K562 (cell line): ENCODE data around the gene SAMD14. TPM values are rescaled to one million over a fixed set of nuclear protein-coding genes. Genes with fewer than 3 reads are reported as not detected.

Experiments used
- BHLHE40 ChIP-seq: IDR thresholded peaks from 2 replicates; pipeline ENCODE4 v1.6.1; 2011; ENCODE audit warnings: low read length, improper control_type of control experiment
- CREB1 ChIP-seq, 2 experiments: sonication (generic) in 1 of 2; formaldehyde crosslinking in 1 of 2; IDR thresholded peaks; 2 replicates each; pipeline versions ENCODE4 v1.6.1 to v1.8.0; 2012 to 2022; ENCODE audit warnings: inconsistent platforms in 1 of 2, mild to moderate bottlenecking in 1 of 2, missing genetic modification reagents in 1 of 2, moderate library complexity in 1 of 2
- EGR1 ChIP-seq: fragments of 450-650 bp; conservative IDR thresholded peaks from 2 replicates; pipeline ENCODE4 v1.6.1; 2017; ENCODE audit warnings: mild to moderate bottlenecking
- EP400 ChIP-seq: fragments of 450-650 bp; IDR thresholded peaks from 2 replicates; pipeline ENCODE4 v1.6.1; 2017; ENCODE audit warnings: antibody characterized with exemption, mild to moderate bottlenecking, moderate library complexity
- JUNB ChIP-seq: fragments of 450-650 bp; formaldehyde crosslinking; conservative IDR thresholded peaks from 2 replicates; pipeline ENCODE4 v1.4.0; 2020; ENCODE audit warnings: mild to moderate bottlenecking
- MAX ChIP-seq: sonication (generic); formaldehyde crosslinking; IDR thresholded peaks from 2 replicates; pipeline ENCODE4 v1.9.0; 2022; ENCODE audit warnings: mild to moderate bottlenecking, missing genetic modification reagents
- POLR2G ChIP-seq: fragments of 200-400 bp; formaldehyde crosslinking; IDR thresholded peaks from 2 replicates; pipeline ENCODE4 v1.6.1; 2017; ENCODE audit warnings: low read depth, mild to moderate bottlenecking, antibody characterized with exemption, low read length, moderate library complexity
- PRDM10 ChIP-seq: fragments of 450-650 bp; IDR thresholded peaks from 2 replicates; pipeline ENCODE4 v1.6.1; 2018; ENCODE audit not compliant: partially characterized antibody
- SIN3A ChIP-seq, 2 experiments: fragments of 150-350 bp in 1 of 2; IDR thresholded peaks; 2 replicates each; pipeline ENCODE4 v1.6.1; 2011 to 2016; ENCODE audit warnings: borderline replicate concordance in 2 of 2, low read depth in 2 of 2, low read length in 2 of 2, mild to moderate bottlenecking in 2 of 2, moderate library complexity in 2 of 2; ENCODE audit not compliant: control insufficient read depth in 1 of 2
- SMARCC2 ChIP-seq: fragments of 450-650 bp; IDR thresholded peaks from 2 replicates; pipeline ENCODE4 v1.6.1; 2017; ENCODE audit warnings: antibody characterized with exemption, moderate library complexity, mild to moderate bottlenecking, low read depth
- SP1 ChIP-seq: sonication (generic); formaldehyde crosslinking; IDR thresholded peaks from 2 replicates; pipeline ENCODE4 v1.8.1; 2022; ENCODE audit warnings: mild to moderate bottlenecking, missing genetic modification reagents
- TEAD1 ChIP-seq, 2 experiments: fragments of 450-650 bp in 1 of 2; sonication (generic) in 1 of 2; formaldehyde crosslinking; IDR thresholded peaks; 2 replicates each; pipeline versions ENCODE4 v1.4.0 to v1.8.0; 2020 to 2022; ENCODE audit warnings: mild to moderate bottlenecking in 2 of 2, missing genetic modification reagents in 1 of 2
- TEAD2 ChIP-seq: fragments of 450-650 bp; IDR thresholded peaks from 2 replicates; pipeline ENCODE4 v1.6.1; 2016; ENCODE audit warnings: missing genetic modification characterization, control low read depth, missing compliant biosample characterization
- TFAP4 ChIP-seq: sonication (generic); formaldehyde crosslinking; IDR thresholded peaks from 2 replicates; pipeline ENCODE4 v1.8.0; 2022; ENCODE audit warnings: missing genetic modification reagents, mild to moderate bottlenecking, moderate library complexity, borderline replicate concordance
- USF1 ChIP-seq: sonication (generic); formaldehyde crosslinking; IDR thresholded peaks from 2 replicates; pipeline ENCODE4 v1.9.0; 2022; ENCODE audit warnings: mild to moderate bottlenecking, missing genetic modification reagents
- YY1 ChIP-seq, 3 experiments: IDR thresholded peaks; 2 replicates each; pipeline ENCODE4 v1.6.1; 2011; ENCODE audit warnings: low read length in 2 of 3, mild to moderate bottlenecking in 2 of 3, moderate library complexity in 2 of 3, borderline replicate concordance in 1 of 3, control low read depth in 1 of 3, low read depth in 1 of 3; ENCODE audit not compliant: insufficient read depth in 3 of 3, insufficient replicate concordance in 2 of 3, control insufficient read depth in 1 of 3, insufficient read length in 1 of 3; ENCODE audit errors: extremely low read depth in 1 of 3
- ZNF121 ChIP-seq: sonication (generic); formaldehyde crosslinking; conservative IDR thresholded peaks from 2 replicates; pipeline ENCODE4 v1.8.0; 2022; ENCODE audit warnings: missing genetic modification reagents
- ZNF197 ChIP-seq: fragments of 200-800 bp; sonication (Bioruptor generic); IDR thresholded peaks from 2 replicates; pipeline ENCODE4 v1.6.1; 2016; ENCODE audit warnings: low read depth, missing genetic modification characterization, missing compliant biosample characterization
- polyA plus RNA-seq, 8 experiments: library from polyadenylated mRNA; depleted of rRNA in 4 of 8; stranded (reverse) in 5 of 8; unstranded in 3 of 8; fragments of >200 nt; fragmentation: Nextera tagmentation in 2 of 8; fragmentation: Illumina TruSeq in 1 of 8; extraction: Ambion mirVana in 2 of 8; extraction: Trizol in 1 of 8; gene quantifications; 2 replicates each; pipeline versions ENCODE4 v1.2.1 to v1.2.3, GENCODE V29; 2011 to 2014; ENCODE audit warnings: inconsistent platforms in 1 of 8, missing spikeins in 1 of 8
- total RNA-seq, 7 experiments: library from RNA; depleted of rRNA in 6 of 7; stranded (reverse); fragments of >200 nt in 6 of 7; fragmentation: Illumina TruSeq in 2 of 7; extraction: Trizol in 2 of 7; gene quantifications; 2 replicates each; pipeline versions ENCODE4 v1.2.1 to v1.2.3, GENCODE V29; 2011 to 2021; ENCODE audit warnings: low replicate concordance in 1 of 7

SAMD14 gene
- total and polyA plus RNA-seq, 9 of the 15 experiments (the other 6 are each of a cell fraction or from before 2014, with no cell fraction given): 0.04 to 0.07 TPM; not detected in 7

GRCh38 chr17:50148226-50149090 is 18.5 kb upstream of the SAMD14 start (continued):
- peak; percentile 7 for TF ChIP-seq PRDM10
- peak; percentile 30 to 69; a peak in 1 of 4 replicates for TF ChIP-seq TEAD1 (CRISPR knock-in tag; IDR thresholded peaks at IDR 0.05)
- no peak for TF ChIP-seq ZNF121 (CRISPR knock-in tag)
- no peak for TF ChIP-seq CREB1 (IDR thresholded peaks at IDR 0.05)
- TF ChIP-seq CREB1 (CRISPR knock-in tag; IDR thresholded peaks at IDR 0.05): no peak
- TF ChIP-seq YY1 (IDR thresholded peaks at IDR 0.05; ENCODE audit: borderline replicate concordance in 1 of 3, control insufficient read depth in 1 of 3, extremely low read depth in 1 of 3, insufficient read depth in 3 of 3, insufficient read length in 1 of 3, insufficient replicate concordance in 2 of 3, low read depth in 1 of 3, low read length in 2 of 3): no peak
- peak; percentile 54 for TF ChIP-seq EGR1
- TF ChIP-seq TEAD2 (tag): 0 out of 2 replicates have a peak, but pooled peaks have one; percentile 30
- TF ChIP-seq JUNB: no peak
- peak; percentile 28; the same call in 1 of the 2 replicates for TF ChIP-seq EP400
- peak; percentile 38; the same call in 1 of the 2 replicates for TF ChIP-seq ZNF197
- TF ChIP-seq MAX (CRISPR knock-in tag): peak; percentile 16; the same call in 1 of the 2 replicates
- 0 out of 2 replicates have a peak, but pooled peaks have one; percentile 5 for TF ChIP-seq BHLHE40
- 0 out of 2 replicates have a peak, but pooled peaks have one; percentile 9 for TF ChIP-seq POLR2G
- TF ChIP-seq SMARCC2: no peak
- peak; percentile 79 for TF ChIP-seq USF1 (CRISPR knock-in tag)
- TF ChIP-seq TFAP4 (CRISPR knock-in tag): peak; percentile 78
- TF ChIP-seq SP1 (CRISPR knock-in tag): 0 out of 2 replicates have a peak, but pooled peaks have one; percentile 27
- TF ChIP-seq SIN3A (IDR thresholded peaks at IDR 0.05; ENCODE audit: borderline replicate concordance in 2 of 2, control insufficient read depth in 1 of 2, low read depth in 2 of 2, low read length in 2 of 2): peak; percentile 50 to 90; a peak in 1 of 4 replicates
